Heart right ventricle (tissue), 16 donors: ENCODE data around the gene KSR1. TPM values are rescaled to one million over a fixed set of nuclear protein-coding genes. Genes with fewer than 3 reads are reported as not detected.

Experiments used
- ATAC-seq, 8 donors: fragments of 200-7000 bp; cut with Tn5 transposase; one replicate each; pipeline ENCODE4 v1.9.1; 2020; ENCODE audit warnings: mild to moderate bottlenecking in 8 of 8, moderate library complexity in 8 of 8, moderate number of reproducible peaks in 1 of 8
- DNase-seq, 2 donors: peaks; one replicate each; pipeline ENCODE4 v3.0.0-alpha.2; 2020
- H3K27ac ChIP-seq, 10 donors: fragments of 200-600 bp; sonication (generic) in 2 of 10; one replicate each; pipeline versions ENCODE4 v1.5.0 to v1.8.0; 2020 to 2022; ENCODE audit warnings: mild to moderate bottlenecking in 3 of 10
- H3K27me3 ChIP-seq, 7 donors: fragments of 200-600 bp; one replicate each; pipeline ENCODE4 v1.8.0; 2021 to 2022; ENCODE audit warnings: mild to moderate bottlenecking in 2 of 7
- H3K36me3 ChIP-seq, 9 donors: fragments of 200-600 bp; sonication (generic) in 1 of 9; one replicate each; pipeline versions ENCODE4 v1.5.0 to v1.8.0; 2020 to 2022; ENCODE audit warnings: mild to moderate bottlenecking in 2 of 9
- H3K4me1 ChIP-seq, 9 donors: fragments of 200-600 bp; sonication (generic) in 1 of 9; one replicate each; pipeline versions ENCODE4 v1.5.0 to v1.8.0; 2020 to 2022; ENCODE audit warnings: mild to moderate bottlenecking in 4 of 9
- H3K4me3 ChIP-seq, 10 donors: fragments of 200-600 bp; sonication (generic) in 2 of 10; one replicate each; pipeline versions ENCODE4 v1.5.0 to v1.8.0; 2020 to 2022; ENCODE audit warnings: mild to moderate bottlenecking in 7 of 10, moderate library complexity in 2 of 10
- H3K9me3 ChIP-seq, 11 donors: fragments of 200-600 bp in 10 of 11; sonication (generic) in 2 of 11; one replicate each; pipeline versions ENCODE4 v1.5.0 to v1.8.0; 2013 to 2022; ENCODE audit warnings: mild to moderate bottlenecking in 2 of 11, control low read depth in 1 of 11, moderate library complexity in 1 of 11
- CTCF ChIP-seq, 9 donors: fragments of 200-600 bp; sonication (generic) in 2 of 9; IDR thresholded peaks; one replicate each; pipeline versions ENCODE4 v1.5.0 to v1.8.0; 2021 to 2022; ENCODE audit warnings: antibody characterized with exemption in 9 of 9, mild to moderate bottlenecking in 5 of 9, moderate library complexity in 1 of 9
- WGBS, 2 donors: extraction: QIAGEN DNeasy Blood & Tissue Kit; methylation state at CpG; one replicate each; pipeline ENCODE4 v1.1.7; 2013; ENCODE audit warnings: inconsistent platforms in 1 of 2; 5-methylcytosine and 5-hydroxymethylcytosine counted together
- intact Hi-C, 10 donors: fragments of 100-400 bp; cut with DNase I; formaldehyde crosslinking; loops; one replicate each; pipeline versions ENCODE4 v1.11.1 to v1.14.2; 2022
- polyA plus RNA-seq, 2 donors: library from polyadenylated mRNA; stranded (reverse); fragments of 200-250 nt; gene quantifications; one replicate each; pipeline ENCODE4 v1.2.3, GENCODE V29; 2013
- total RNA-seq, 10 donors: library from RNA; stranded (reverse); fragmentation: NEBNext Ultra II Directional in 3 of 10; extraction: Animal tissue kit (Norgen Biotek cat#: 25700) in 3 of 10; gene quantifications; one replicate each; pipeline versions ENCODE4 v1.2.1 to v1.2.4, GENCODE V29; 2021 to 2023
- donor health status: Arrhythmogenic right ventricular cardiomyopathy.
- donor health status: ischemic (EF 13 %, LVEDD 7.1; RV severe dilation, severe dysfunction).
- donor health status: healthy with polysubstance abuse.
- donor health status: DM: no; HTN: yes; CAD: no.
- donor health status: DM: no; HTN: no; CAD: no.
- donor health status: ischemic (EF 25% LVEDD 6.9; RV normal size, moderate dysfunction).
- donor health status: ischemic (EF 25% LVEDD 5.7; RV mildly dilated, moderate dysfunction).
- donor health status: healthy.
- donor health status: DM: yes; HTN: yes; CAD: no.
- donor health status: Ischemic cardiomyopathy.
- donor health status: ischemic (EF 35%, LVEDD 5.7; RV mildly dilated, moderate dysfunction).
- donor health status: nonischemic (EF 11% LVEDD 7.7; RV severe dilation, severe dysfunction).
- donor health status: DM: yes; HTN: yes; CAD: no.
- donor health status: PGD.
- donor health status: ischemic (EF 29% LVEDD 5.4; RV normal size, mild dysfunction).
- donor health status: nonischemic (EF 23%, LVEDD 6.1; RV moderate dilation, normal function).

Gene KSR1
- total and polyA plus RNA-seq, 12 donors, result 5.6 to 19.6 (median 8.6) TPM

GRCh38 chr17:27460196-27460725, 4.0 kb downstream of the KSR1 start:
- ATAC-seq (no peak), DNase-seq (no peak)
- intact Hi-C loops, result loop anchor here in 1 of 10 donors (5.0 kb wide), 1 partner anchor 103 kb away; no protein-coding TSS in a partner anchor
- no peaks in the 10 kb centered on the region for H3K27me3 ChIP-seq
- 66 to 78% methylated on average over 6 of the region's 6 CpGs for WGBS, 2 donors
- no peak for TF ChIP-seq CTCF (IDR thresholded peaks at IDR 0.05)
- H3K9me3 ChIP-seq, result no peaks in the 10 kb centered on the region
- no peaks in the 10 kb centered on the region for H3K36me3 ChIP-seq
- H3K4me3 ChIP-seq, result no peak overlapping the region
- no peak overlapping the region for H3K27ac ChIP-seq
- peaks cover 8 to 61% (median 23%) of the 10 kb centered on the region in 9 donors for H3K4me1 ChIP-seq

- peaks cover 8 to 65% (median 23%) of the 10 kb centered on the region in 9 donors for H3K4me1 ChIP-seq
- intact Hi-C loops, result loop anchor here in 1 of 10 donors (5.0 kb wide), 1 partner anchor 104 kb away; no protein-coding TSS in a partner anchor
- H3K27ac ChIP-seq, result no peak overlapping the region
- ATAC-seq, result peak in 4 of 8 donors; percentile 32 to 69 (median 62)
- 72% methylated on average over 10 of the region's 10 CpGs for WGBS, 2 donors
- DNase-seq, result no peak
- H3K9me3 ChIP-seq, result no peaks in the 10 kb centered on the region
- no peaks in the 10 kb centered on the region for H3K27me3 ChIP-seq
- H3K4me3 ChIP-seq, result no peak overlapping the region
- no peak for TF ChIP-seq CTCF (IDR thresholded peaks at IDR 0.05)
- no peaks in the 10 kb centered on the region for H3K36me3 ChIP-seq
These were observed 5.1 kb downstream of the KSR1 start for GRCh38 chr17:27461192-27461859.

- peaks cover 5 to 69% (median 24%) of the 10 kb centered on the region in 9 donors for H3K4me1 ChIP-seq
These were observed 5.9 kb downstream of the KSR1 start for GRCh38 chr17:27462149-27462548.

GRCh38 chr17:27462714-27463113, 6.5 kb downstream of the KSR1 start:
- Histone ChIP-seq H3K27ac (no peak overlapping the region), H3K9me3 (no peaks in the 10 kb centered on the region), H3K4me3 (no peak overlapping the region), H3K27me3 (no peaks in the 10 kb centered on the region), H3K4me1 (peaks cover 5 to 69% (median 27%) of the 10 kb centered on the region in 9 donors), H3K36me3 (no peaks in the 10 kb centered on the region)
- TF ChIP-seq CTCF (IDR thresholded peaks at IDR 0.05), result no peak
- no peak for DNase-seq
- 93 to 94% methylated on average over 3 of the region's 3 CpGs for WGBS, 2 donors
- ATAC-seq, result no peak
- intact Hi-C loops, result loop anchor here in 1 of 10 donors (5.0 kb wide), 1 partner anchor 105 kb away; no protein-coding TSS in a partner anchor

More at GRCh38 chr17:27462149-27462548, 5.9 kb downstream of the KSR1 start:
- DNase-seq (no peak), ATAC-seq (no peak)
- Histone ChIP-seq H3K36me3 (no peaks in the 10 kb centered on the region), H3K27ac (no peak overlapping the region), H3K9me3 (no peaks in the 10 kb centered on the region), H3K4me3 (no peak overlapping the region), H3K27me3 (no peaks in the 10 kb centered on the region)
- intact Hi-C loops, result loop anchor here in 1 of 10 donors (5.0 kb wide), 1 partner anchor 105 kb away; no protein-coding TSS in a partner anchor
- WGBS, 2 donors, result 94 to 97% methylated on average over 6 of the region's 6 CpGs
- no peak for TF ChIP-seq CTCF (IDR thresholded peaks at IDR 0.05)
